ENCODE measurements around the gene RUFY2. TPM values are rescaled to one million over a fixed set of nuclear protein-coding genes. Genes with fewer than 3 reads are reported as not detected.

The RUFY2 gene
- total RNA-seq, 3 donors from 2014 or later: 20.5 to 28.3 (median 26.1) TPM

GRCh38 chr10:68346774-68347173, 60.3 kb downstream of the RUFY2 start:
- Histone ChIP-seq H3K9me3 (no peaks in the 10 kb centered on the region), H3K4me1 (ENCODE audit: low read depth) (no peaks in the 10 kb centered on the region), H3K4me3 (no peak overlapping the region), H3K36me3 (ENCODE audit: low read depth) (no peaks in the 10 kb centered on the region)
- intact Hi-C loops (cut with DNase I, micrococcal nuclease): no loop called here
- TF ChIP-seq CTCF (IDR thresholded peaks at IDR 0.05): no peak
- ATAC-seq (no peak), DNase-seq (no peak)

DNA sequence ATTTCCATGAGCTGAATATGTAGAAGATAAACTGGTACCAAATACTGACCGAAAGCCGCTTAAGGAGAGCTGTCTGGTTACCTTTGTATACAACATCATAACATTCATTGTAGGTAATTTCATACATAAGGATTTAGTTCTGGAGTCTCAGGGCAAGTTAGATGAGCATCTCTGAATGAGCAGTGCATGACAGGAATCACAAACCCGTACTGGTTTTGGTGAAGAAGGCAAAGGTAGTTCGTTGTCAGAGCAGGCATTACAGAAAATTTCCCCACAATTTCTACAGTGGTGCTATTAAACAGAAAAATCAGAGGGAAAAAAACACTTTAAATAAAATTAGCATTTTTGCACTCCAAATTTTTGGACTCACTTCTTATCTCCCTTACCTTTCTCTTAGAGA, 61.5 kb downstream of the RUFY2 start:
- intact Hi-C loops (cut with DNase I, micrococcal nuclease): no loop called here
- Histone ChIP-seq H3K36me3 (ENCODE audit: low read depth) (peaks cover 6% of the 10 kb centered on the region), H3K9me3 (no peaks in the 10 kb centered on the region)

GRCh38 chr10:68342909-68343516, 64.1 kb downstream of the RUFY2 start:
- Histone ChIP-seq H3K36me3 (ENCODE audit: low read depth) (peaks cover 17% of the 10 kb centered on the region), H3K4me3 (no peak overlapping the region), H3K9me3 (no peaks in the 10 kb centered on the region), H3K4me1 (ENCODE audit: low read depth) (no peaks in the 10 kb centered on the region)
- ATAC-seq (no peak), DNase-seq (no peak)
- intact Hi-C loops (cut with DNase I, micrococcal nuclease): no loop called here
- no peak for TF ChIP-seq CTCF (IDR thresholded peaks at IDR 0.05)

More for the DNA sequence above, 61.5 kb downstream of the RUFY2 start:
- DNase-seq (no peak), ATAC-seq (no peak)
- no peak for TF ChIP-seq CTCF (IDR thresholded peaks at IDR 0.05)
- Histone ChIP-seq H3K4me1 (ENCODE audit: low read depth) (no peaks in the 10 kb centered on the region), H3K4me3 (no peak overlapping the region)

- intact Hi-C loops (cut with DNase I, micrococcal nuclease): no loop called here
- H3K4me1 ChIP-seq (ENCODE audit: low read depth): peaks cover 22% of the 10 kb centered on the region
- no peaks in the 10 kb centered on the region for H3K9me3 ChIP-seq
- DNase-seq (no peak), ATAC-seq (no peak)
- no peak overlapping the region for H3K4me3 ChIP-seq
- peaks cover 17% of the 10 kb centered on the region for H3K36me3 ChIP-seq (ENCODE audit: low read depth)
- no peak for TF ChIP-seq CTCF (IDR thresholded peaks at IDR 0.05)
Observed at GRCh38 chr10:68340358-68341080, 66.6 kb downstream of the RUFY2 start.

DNA sequence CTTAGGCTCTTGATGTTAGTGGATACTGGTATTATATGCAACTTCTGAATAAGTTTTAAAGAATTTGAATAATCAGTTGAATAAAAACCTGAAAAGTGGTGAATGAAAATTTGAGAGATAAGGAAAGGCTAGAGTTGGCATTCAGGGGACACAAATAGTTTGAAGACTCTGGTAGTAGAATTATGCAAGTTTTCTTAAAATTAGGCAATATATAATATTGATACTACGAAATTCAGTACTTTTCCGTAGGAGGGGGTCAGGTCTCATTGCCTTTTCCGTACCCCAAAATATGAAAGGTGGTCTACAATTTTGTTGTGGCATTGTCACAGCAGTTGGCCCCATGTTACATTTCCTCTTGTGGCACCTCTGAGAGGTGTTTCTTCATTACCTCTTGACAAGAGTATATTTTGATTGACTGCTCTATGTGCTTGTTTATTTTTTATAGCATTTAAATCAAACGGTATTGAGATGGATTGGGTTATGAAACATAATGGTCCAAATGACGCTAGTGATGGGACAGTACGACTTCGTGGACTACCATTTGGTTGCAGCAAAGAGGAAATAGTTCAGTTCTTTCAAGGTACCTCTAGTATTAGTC, 70.2 kb downstream of the RUFY2 start:
- no peaks in the 10 kb centered on the region for H3K9me3 ChIP-seq
- H3K4me1 ChIP-seq (ENCODE audit: low read depth): peaks cover 34% of the 10 kb centered on the region
- ATAC-seq: no peak
- no peak overlapping the region for H3K4me3 ChIP-seq
- DNase-seq: no peak
- TF ChIP-seq CTCF (IDR thresholded peaks at IDR 0.05): no peak
- peaks cover 17% of the 10 kb centered on the region for H3K36me3 ChIP-seq (ENCODE audit: low read depth)
- intact Hi-C loops (cut with DNase I, micrococcal nuclease): no loop called here

Measured in mucosa of descending colon (tissue), 3 donors.